OCI-LY3 (cell line): ENCODE results near the gene SREBF1.

Experiments
- CTCF ChIP-seq: fragments of 200-600, 300-600 bp; sonication (generic); IDR thresholded peaks from 2 replicates; pipeline ENCODE4 v1.5.1; 2014; ENCODE audit warnings: antibody characterized with exemption, low read length, low read depth
- EZH2phosphoT487 ChIP-seq: fragments of 200-600 bp; shearing (Covaris generic); IDR thresholded peaks from 2 replicates; pipeline ENCODE4 v1.6.1; 2018; ENCODE audit warnings: antibody characterized with exemption, mixed run types, low read depth

- TF ChIP-seq CTCF (no peak), EZH2phosphoT487 (no peak)
Observed at GRCh38 chr17:17808706-17809432, 27.9 kb downstream of the SREBF1 start.
